GM19193 (cell line): ENCODE data around the gene YJEFN3.

ENCODE experiments used
- POLR2A ChIP-seq: IDR thresholded peaks from 4 replicates; pipeline ENCODE4 v1.6.1; 2011; ENCODE audit not compliant: insufficient read depth, insufficient read length; ENCODE audit errors: extremely low read depth

Gene YJEFN3

GRCh38 chr19:19492026-19492610 lies 36.6 kb upstream of the YJEFN3 start:
- TF ChIP-seq POLR2A, result no peak

GRCh38 chr19:19493841-19494546 lies 34.7 kb upstream of the YJEFN3 start:
- no peak for TF ChIP-seq POLR2A

- TF ChIP-seq POLR2A, result no peak
Measured at GRCh38 chr19:19495614-19496603, 32.8 kb upstream of the YJEFN3 start.

GRCh38 chr19:19498255-19498991 lies 30.3 kb upstream of the YJEFN3 start:
- no peak for TF ChIP-seq POLR2A

GRCh38 chr19:19499272-19499995 lies 29.3 kb upstream of the YJEFN3 start:
- no peak for TF ChIP-seq POLR2A

GRCh38 chr19:19500975-19501644 lies 27.6 kb upstream of the YJEFN3 start:
- no peak for TF ChIP-seq POLR2A

GRCh38 chr19:19501798-19502197 lies 26.9 kb upstream of the YJEFN3 start:
- TF ChIP-seq POLR2A, result no peak

GRCh38 chr19:19502281-19502680 lies 26.4 kb upstream of the YJEFN3 start:
- TF ChIP-seq POLR2A, result no peak

- no peak for TF ChIP-seq POLR2A
Measured at GRCh38 chr19:19502808-19503602, 25.7 kb upstream of the YJEFN3 start.

GRCh38 chr19:19504754-19505668 lies 23.7 kb upstream of the YJEFN3 start:
- no peak for TF ChIP-seq POLR2A

- no peak for TF ChIP-seq POLR2A
Measured at GRCh38 chr19:19505669-19506326, 22.9 kb upstream of the YJEFN3 start.
